AG20443 (cell line): ENCODE data around the gene OGDH.
A peak's percentile ranks its signal among the peaks of the same experiment; 100 is the strongest.
"Not testable (repeated sequence)": the region's sequence is repeated elsewhere in the genome, so short reads cannot be mapped to it uniquely, and the experiment has no call there.

Experiments used
- DNase-seq: peaks from one replicate; pipeline ENCODE4 v3.0.0; 2012; ENCODE audit warnings: low spot score, mixed read lengths

The OGDH gene

GRCh38 chr7:44606341-44607140, at the start of gene OGDH:
Gene OGDH (plus strand): TSS chr7:44606627. CDS start chr7:44624344, 17,717 bp downstream.
- DNase-seq: peak; percentile 99

- DNase-seq: no peak
Measured at GRCh38 chr7:44557485-44557884, 48.9 kb upstream of the OGDH start.

GRCh38 chr7:44559485-44559884, 46.9 kb upstream of the OGDH start:
- DNase-seq: no peak

DNA sequence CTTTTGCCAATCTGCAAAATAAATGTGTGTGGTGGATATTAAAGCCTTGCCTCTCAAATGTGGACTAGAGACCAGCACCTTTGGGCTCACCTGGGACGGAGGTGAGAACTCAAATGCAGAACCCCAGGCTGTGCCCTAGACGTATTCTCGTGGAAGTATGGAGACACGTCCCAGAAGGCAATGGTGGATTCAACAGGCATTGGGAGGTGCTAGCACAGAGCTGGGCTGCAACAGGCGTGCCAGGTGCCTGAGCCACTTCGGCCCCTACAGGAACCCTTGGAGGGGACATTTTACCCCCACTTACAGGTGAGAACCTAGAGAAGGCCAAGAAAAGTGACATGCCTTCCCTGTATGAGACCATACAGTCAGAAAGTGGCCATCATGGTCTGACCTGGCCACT, 44.9 kb upstream of the OGDH start:
- no peak for DNase-seq

DNA sequence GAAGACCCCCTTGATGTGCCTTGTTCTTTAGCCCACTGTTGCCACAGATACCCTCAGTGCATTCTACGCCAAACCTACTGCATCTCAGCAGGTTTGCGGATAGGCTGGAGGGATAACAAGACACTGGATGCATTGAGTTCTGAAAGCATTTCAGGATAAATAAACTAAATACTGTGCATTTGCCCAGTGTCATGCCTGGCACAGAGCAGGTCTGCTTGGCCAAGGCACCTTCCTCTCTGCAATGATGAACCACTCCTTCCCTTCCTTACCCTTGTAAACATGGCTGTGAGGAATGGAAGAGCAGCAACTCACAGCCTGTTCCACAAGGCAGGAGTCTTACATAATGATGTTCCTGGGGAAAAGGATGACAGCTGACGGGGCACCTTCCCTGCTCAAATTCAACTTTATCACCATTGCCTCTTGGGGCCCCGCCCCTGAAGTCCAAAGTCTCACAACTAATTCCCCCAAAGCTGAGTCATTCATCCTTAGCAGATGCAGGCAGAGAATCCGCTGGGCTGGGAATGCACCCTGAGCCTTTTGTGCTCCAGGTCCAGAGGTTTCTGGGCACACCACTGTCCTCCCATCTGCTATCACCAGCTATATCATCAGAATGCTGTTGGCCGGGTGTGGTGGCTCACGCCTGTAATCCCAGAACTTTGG, 44.3 kb upstream of the OGDH start:
- peak; percentile 54 for DNase-seq

DNA sequence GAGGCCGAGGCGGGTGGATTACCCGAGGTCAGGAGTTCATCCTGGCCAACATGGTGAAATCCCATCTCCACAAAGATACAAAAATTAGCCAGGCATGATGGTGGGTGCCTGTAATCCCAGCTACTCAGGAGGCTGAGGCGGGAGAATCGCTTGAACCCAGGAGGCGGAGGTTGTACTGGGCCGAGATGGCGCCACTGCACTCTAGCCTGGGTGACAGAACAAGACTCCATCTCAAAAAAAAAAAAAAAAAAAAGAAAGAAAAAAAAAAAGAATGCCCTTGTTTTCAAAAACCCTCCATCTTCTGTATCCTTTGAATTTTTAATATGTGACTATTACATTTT, 43.8 kb upstream of the OGDH start:
- not testable (repeated sequence) for DNase-seq

DNA sequence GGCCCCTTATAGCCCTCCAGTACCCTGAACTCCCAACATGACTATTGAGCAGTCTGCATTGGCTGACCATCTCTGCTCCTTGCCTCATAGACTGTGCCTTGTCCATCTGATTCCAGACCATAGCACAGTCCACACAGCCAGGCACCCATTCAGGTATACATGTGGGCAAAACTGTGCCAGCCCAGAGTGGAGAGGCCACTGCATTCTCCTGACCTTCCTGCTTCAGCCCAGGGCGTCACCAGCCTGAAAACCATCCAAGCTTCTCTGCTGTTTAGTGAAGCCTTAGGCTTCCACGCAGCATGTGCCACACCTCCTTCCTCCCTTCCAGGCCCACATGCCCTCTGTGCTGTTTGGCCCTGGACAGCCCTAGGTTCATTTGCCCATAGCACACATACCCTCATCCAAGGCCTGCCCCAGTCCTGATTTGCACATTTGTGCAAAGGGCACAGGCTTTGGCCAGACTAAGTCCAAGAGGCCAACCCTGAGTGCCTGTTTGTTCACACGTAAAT, 43.2 kb upstream of the OGDH start:
- no peak for DNase-seq

DNA sequence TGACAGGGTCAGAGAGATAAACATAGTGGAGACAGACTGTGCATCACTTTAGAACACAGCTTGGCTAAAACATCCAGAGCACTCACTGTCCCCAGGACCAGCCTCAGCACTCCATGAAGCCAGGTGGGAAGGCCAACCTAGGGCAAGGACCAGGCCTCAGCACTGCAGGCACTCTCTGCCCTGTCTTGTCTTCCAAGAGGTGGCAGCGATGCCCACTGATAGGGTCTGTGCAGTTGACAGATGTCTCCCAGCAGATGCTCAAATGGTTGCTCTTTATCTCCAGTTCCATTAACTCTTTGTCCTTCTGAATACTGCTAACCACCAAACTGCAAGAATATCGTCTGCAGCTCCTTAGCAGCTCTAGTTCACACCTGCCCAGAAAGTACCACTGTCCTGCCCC, 41.8 kb upstream of the OGDH start:
- no peak for DNase-seq

- DNase-seq: peak; percentile 86
Measured at GRCh38 chr7:44565097-44565794, 41.2 kb upstream of the OGDH start.

GRCh38 chr7:44565795-44566559, 40.5 kb upstream of the OGDH start:
- DNase-seq: no peak

GRCh38 chr7:44566680-44567079, 39.7 kb upstream of the OGDH start:
- DNase-seq: no peak

GRCh38 chr7:44567884-44568283, 38.5 kb upstream of the OGDH start:
- DNase-seq: no peak

GRCh38 chr7:44568771-44569560, 37.5 kb upstream of the OGDH start:
- DNase-seq: no peak

GRCh38 chr7:44569959-44570358, 36.5 kb upstream of the OGDH start:
- no peak for DNase-seq

DNA sequence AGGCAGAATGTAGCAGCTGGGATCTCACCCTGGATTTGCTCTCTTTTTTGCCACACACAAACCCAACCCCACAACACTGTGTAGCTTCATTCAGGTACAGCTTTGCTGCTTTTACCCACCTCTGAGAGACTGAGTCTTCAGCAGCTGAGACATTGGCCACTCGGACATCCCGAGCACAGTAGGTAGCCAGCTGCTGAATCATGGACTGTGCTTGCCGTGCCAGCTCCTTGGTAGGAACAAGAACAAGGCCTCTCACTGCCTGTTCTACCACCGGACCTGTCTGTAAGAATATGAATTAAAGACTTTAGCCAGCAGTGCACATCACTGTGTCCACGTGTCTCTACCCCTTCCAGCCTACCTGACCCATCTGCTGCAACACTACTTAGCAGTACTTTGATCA, 33.7 kb upstream of the OGDH start:
- DNase-seq: no peak

- DNase-seq: peak; percentile 97
Measured at GRCh38 chr7:44573464-44574286, 32.8 kb upstream of the OGDH start, which contains the start of gene DDX56. Gene DDX56 (minus strand): TSS chr7:44573908. CDS start chr7:44573895, 13 bp downstream.

- DNase-seq: no peak
Measured at GRCh38 chr7:44574287-44574872, 32.0 kb upstream of the OGDH start.

DNA sequence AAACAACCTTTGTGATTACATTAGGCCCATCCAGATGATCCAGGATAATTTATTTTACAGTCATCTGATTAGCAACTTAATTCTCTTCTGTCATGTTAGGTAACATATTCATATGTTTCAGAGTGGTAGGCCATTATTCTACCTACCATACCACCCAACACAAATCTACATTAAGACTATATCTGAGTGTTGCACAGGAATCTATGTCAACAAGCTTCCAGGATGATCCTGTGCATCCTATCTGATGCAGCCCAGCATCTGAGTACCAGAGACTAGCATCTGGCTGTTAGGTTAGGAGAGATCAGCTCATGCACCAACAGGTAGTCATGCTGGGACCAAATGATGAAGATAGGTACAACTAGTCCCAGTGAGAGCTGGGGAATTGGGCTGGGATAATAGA, 31.4 kb upstream of the OGDH start:
- no peak for DNase-seq

- DNase-seq: no peak
Measured at GRCh38 chr7:44576228-44576627, 30.2 kb upstream of the OGDH start.
